HTERT RPE-1 (cell line): ENCODE data around the gene SYNPO.

Experiments used
- in situ Hi-C: fragments of 300-500 bp; cut with MboI; formaldehyde crosslinking; loops from 4 replicates; pipeline ENCODE4 v1.14.3; 2020; ENCODE audit warnings: low sequenced_read_pairs

Gene SYNPO

DNA sequence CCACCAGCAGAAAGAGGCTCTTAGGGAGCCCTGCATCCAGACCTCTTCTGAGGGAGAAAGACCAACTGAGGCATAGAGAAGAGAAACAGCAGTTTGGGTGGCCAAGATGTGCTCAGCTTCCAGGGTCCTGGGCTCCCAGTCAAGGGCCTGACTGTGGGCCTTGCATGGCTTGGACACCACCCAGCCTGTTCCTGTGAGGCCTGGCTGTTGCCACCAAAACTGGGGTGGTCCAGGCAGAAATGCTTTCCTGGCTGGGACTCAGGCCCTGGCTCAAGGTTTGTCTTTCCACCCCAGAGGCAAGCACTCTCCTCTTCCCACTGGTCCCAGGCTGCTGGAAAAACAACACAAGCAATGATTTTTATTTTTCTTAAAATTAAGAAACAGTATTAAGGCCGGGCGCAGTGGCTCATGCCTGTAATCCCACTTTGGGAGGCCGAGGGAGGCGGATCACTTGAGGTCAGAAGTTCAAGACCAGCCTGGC lies 33.9 kb downstream of the SYNPO start:
- in situ Hi-C loops: no loop called here

GRCh38 chr5:150675069-150675468 lies 34.6 kb downstream of the SYNPO start:
- in situ Hi-C loops: no loop called here

GRCh38 chr5:150676578-150676977 lies 36.1 kb downstream of the SYNPO start:
- in situ Hi-C loops: no loop called here

GRCh38 chr5:150689120-150689519 lies 48.7 kb downstream of the SYNPO start:
- in situ Hi-C loops: no loop called here

GRCh38 chr5:150690760-150691159 lies 50.3 kb downstream of the SYNPO start:
- in situ Hi-C loops: no loop called here

DNA sequence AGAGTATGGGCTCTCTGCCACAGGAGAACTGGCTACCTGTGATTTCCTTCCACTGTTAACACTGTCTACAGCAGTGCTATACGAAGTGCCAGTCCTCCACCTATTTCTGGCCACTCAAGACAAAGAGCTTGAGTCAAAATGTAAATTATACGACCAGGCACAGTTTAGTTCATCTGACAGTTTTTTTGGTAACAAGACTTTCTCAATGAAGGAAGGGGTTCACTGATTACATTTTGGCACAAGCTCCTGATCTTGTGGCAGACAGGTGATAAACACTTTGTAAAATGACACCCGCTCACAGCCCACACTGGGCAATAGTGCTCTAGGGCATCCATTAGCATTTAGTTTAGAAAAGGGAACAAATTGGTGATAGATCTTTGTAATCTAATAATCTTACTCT lies 51.8 kb downstream of the SYNPO start:
- in situ Hi-C loops: no loop called here

GRCh38 chr5:150694612-150695011 lies 54.2 kb downstream of the SYNPO start:
- in situ Hi-C loops: no loop called here

DNA sequence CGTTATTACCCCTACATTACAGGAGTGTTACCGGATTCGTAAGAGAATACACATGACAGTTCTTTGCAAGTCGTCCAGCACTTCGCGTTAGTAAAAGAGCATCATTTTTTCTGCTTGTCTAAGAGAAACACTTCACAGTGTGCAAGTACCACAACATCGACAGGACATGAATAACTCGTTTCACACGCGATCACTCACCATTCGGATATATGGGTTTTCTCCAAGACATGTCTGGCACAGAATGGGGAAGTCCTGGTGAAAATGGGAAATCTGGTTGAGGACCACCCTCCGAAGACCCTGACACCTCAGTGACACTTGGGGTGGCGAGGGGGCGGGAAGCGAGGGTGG lies 59.8 kb downstream of the SYNPO start:
- in situ Hi-C loops: no loop called here

DNA sequence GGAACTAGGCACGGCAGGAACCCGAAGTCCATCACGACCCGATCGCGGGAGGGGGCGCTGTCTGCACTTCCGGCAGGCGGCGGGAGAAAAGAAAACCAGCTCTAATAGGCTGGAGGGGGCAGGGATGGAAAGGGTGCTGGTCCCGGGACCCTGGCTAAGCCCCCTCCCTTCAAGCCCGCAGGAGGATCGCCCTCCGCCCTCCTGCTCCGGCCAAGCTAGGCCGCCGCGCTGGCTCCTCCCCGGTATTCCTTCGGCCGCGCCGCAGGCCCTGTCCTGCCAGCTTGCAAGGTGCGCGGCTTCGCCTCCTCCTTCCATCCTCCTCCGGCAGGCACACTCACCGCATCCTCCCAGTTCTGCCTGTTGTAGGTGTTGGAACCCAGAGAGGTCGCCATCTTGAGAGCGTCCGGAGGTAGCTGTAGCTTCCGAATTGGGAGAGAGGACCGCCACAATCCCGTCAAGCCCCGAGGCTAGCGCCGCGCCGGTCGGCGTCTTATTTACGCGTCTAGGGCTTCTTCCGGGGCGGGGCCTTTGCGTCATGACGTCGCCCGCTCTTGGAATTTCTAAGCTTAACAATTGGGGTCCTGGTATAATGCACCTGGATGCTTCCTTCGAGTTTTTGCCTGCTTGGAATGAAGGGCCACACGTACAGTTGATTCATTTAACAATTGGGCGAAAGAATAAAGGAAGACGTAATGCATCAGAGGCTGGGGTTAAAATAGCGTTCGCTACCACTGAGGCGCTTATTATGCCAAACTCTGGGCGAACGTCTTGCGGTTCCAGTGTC lies 60.3 kb downstream of the SYNPO start, which contains the start of gene RBM22:
Gene RBM22 (minus strand): TSS at position 469 of the 784 bp plus-strand sequence. CDS start 77 bp downstream, at position 392.
- in situ Hi-C loops: no loop called here

DNA sequence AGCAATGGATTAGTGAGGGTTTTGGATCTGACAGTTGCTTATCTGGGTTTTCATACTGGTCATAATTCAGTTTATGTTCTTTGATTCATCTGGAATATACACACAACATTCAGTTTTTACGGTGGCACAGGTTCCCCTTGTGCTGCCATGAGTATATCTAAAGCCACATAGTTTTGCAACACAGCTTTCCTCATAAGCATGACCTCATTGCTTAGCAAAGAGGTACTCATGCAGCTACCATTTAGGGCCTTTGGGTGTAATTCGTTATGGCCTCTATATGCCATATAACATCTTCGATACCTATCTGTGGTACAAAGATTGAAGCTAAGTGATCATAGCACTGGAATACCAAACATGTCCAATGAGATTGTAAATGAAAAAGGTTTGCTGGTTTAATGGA lies 63.3 kb downstream of the SYNPO start:
- in situ Hi-C loops: no loop called here

DNA sequence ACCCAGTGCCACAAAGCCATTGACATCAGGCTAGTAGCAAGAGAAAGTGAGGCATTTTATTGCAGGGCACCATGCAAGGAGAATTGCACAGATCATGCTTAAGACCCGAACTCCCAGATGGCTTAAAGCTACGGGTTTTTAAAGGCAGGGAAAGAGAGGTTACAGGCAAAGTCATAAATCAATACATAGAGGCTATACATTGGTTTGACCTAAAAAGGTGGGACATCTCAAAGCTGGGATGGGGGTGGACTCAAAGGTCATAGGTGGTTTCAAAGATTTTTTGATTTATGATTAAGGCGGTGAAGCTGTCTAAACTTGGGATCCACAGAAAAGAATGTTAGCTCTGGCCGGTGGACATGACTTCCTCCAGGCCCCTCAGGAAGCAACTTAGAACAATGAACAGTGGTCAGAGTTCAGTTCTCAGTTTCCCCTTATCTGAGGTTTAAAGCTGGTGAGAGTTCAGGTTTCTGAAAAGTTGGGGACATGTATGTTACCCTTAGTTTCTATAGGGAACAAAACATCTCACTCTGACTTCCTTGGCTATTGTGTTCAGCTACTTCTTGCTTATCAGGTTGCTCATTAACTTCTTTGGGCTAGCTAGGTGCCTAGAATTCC lies 66.4 kb downstream of the SYNPO start:
- in situ Hi-C loops: no loop called here
